HCT116 (cell line): ENCODE data around the gene GATC. TPM values are rescaled to one million over a fixed set of nuclear protein-coding genes. Genes with fewer than 3 reads are reported as not detected.

Experiments used
- ATAC-seq: fragments of 200-7000 bp; cut with Tn5 transposase; 2 replicates; pipeline ENCODE4 v1.9.1; 2020; ENCODE audit warnings: mild to moderate bottlenecking, moderate library complexity
- BruUV-seq: library from RNA; stranded (reverse); fragments of 400-500 nt; replicated peaks from 2 replicates; lab custom pipeline; 2021; lab: Mats Ljungman, UMichigan
- CTCF ChIA-PET: fragments of 300-600 bp; sonication (Branson Sonifier 250); formaldehyde crosslinking; loops from one replicate; lab custom pipeline; 2021; ENCODE audit warnings: antibody characterized with exemption; lab: Charles Lee
- POLR2A ChIA-PET: fragments of 300-600, 350-600 bp; sonication (Branson Sonifier 250); formaldehyde crosslinking; loops from one replicate; lab custom pipeline; 2021; ENCODE audit warnings: antibody characterized with exemption; lab: Charles Lee
- RAD21 ChIA-PET, 2 experiments: fragments of 300-600 bp; sonication (Branson Sonifier 250); formaldehyde crosslinking; loops; one replicate each; lab custom pipeline; 2023; ENCODE audit warnings: low total read pairs in 2 of 2; ENCODE audit not compliant: uncharacterized antibody in 2 of 2, unreplicated experiment in 2 of 2, low non-redundant PET in 1 of 2; lab: Charles Lee
- DNase-seq: peaks from one replicate; pipeline ENCODE4 v3.0.0-alpha.2; 2010; ENCODE audit warnings: low read depth, low spot score
- H2AFZ ChIP-seq: fragments of 200-600 bp; shearing (Covaris generic), sonication (generic); 2 replicates; pipeline ENCODE4 v1.6.1; 2017; ENCODE audit warnings: low read depth, mixed run types, mixed read lengths, antibody characterized with exemption, low read length; ENCODE audit not compliant: poor library complexity, severe bottlenecking
- H3K27ac ChIP-seq: 2 replicates; pipeline ENCODE4 v1.5.1; 2012; ENCODE audit warnings: low read depth, low read length
- H3K27me3 ChIP-seq: fragments of 200-600 bp; sonication (generic); 2 replicates; pipeline ENCODE4 v1.6.1; 2016; ENCODE audit warnings: mixed run types, low read length, mixed read lengths; ENCODE audit not compliant: insufficient read depth
- H3K36me3 ChIP-seq, 2 experiments: fragments of 200-500 bp in 1 of 2; fragments of 200-600 bp in 1 of 2; sonication (Bioruptor generic) in 1 of 2; sonication (generic) in 1 of 2; 2 replicates each; pipeline versions ENCODE4 v1.5.1 to v1.6.1; 2014 to 2016; ENCODE audit warnings: low read length in 2 of 2, inconsistent platforms in 1 of 2, mixed read lengths in 1 of 2, mixed run types in 1 of 2; ENCODE audit not compliant: insufficient read depth in 2 of 2, control insufficient read depth in 1 of 2
- H3K4me1 ChIP-seq, 2 experiments: fragments of 200-600 bp in 1 of 2; sonication (generic) in 1 of 2; 2 replicates each; pipeline versions ENCODE4 v1.5.1 to v1.6.1; 2012 to 2017; ENCODE audit warnings: low read length in 2 of 2, inconsistent platforms in 1 of 2, mild to moderate bottlenecking in 1 of 2, mixed read lengths in 1 of 2, mixed run types in 1 of 2, moderate library complexity in 1 of 2; ENCODE audit not compliant: insufficient read depth in 2 of 2, control insufficient read depth in 1 of 2
- H3K4me2 ChIP-seq: fragments of 200-600 bp; sonication (generic); 2 replicates; pipeline ENCODE4 v1.6.1; 2017; ENCODE audit warnings: mixed run types, low read length, mixed read lengths
- H3K4me3 ChIP-seq, 2 experiments: fragments of 200-600 bp in 1 of 2; sonication (generic) in 1 of 2; replicated peaks in 1 of 2; 2 replicates each; pipeline ENCODE4 v1.5.1; 2011 to 2016; ENCODE audit warnings: low read length in 2 of 2, control low read depth in 1 of 2, low read depth in 1 of 2, mild to moderate bottlenecking in 1 of 2, mixed read lengths in 1 of 2, mixed run types in 1 of 2
- H3K79me2 ChIP-seq: fragments of 200-600 bp; sonication (generic); 2 replicates; pipeline ENCODE4 v1.6.1; 2017; ENCODE audit warnings: mild to moderate bottlenecking, mixed run types, low read length, moderate library complexity, mixed read lengths; ENCODE audit not compliant: insufficient read depth
- H3K9ac ChIP-seq: fragments of 200-600 bp; sonication (generic); 2 replicates; pipeline ENCODE4 v1.6.1; 2016; ENCODE audit warnings: low read length, mixed read lengths
- H3K9me2 ChIP-seq: fragments of 200-600 bp; sonication (generic), shearing (Covaris generic); 2 replicates; pipeline ENCODE4 v1.6.1; 2017; ENCODE audit warnings: mixed run types, mild to moderate bottlenecking, moderate library complexity; ENCODE audit not compliant: insufficient read depth
- H3K9me3 ChIP-seq, 2 experiments: fragments of 200-500 bp in 1 of 2; fragments of 200-600 bp in 1 of 2; sonication (Bioruptor generic) in 1 of 2; sonication (generic) in 1 of 2; 2 replicates each; pipeline ENCODE4 v1.6.1; 2014 to 2017; ENCODE audit warnings: low read length in 2 of 2, mixed read lengths in 2 of 2, inconsistent platforms in 1 of 2, low read depth in 1 of 2, mild to moderate bottlenecking in 1 of 2, mixed run types in 1 of 2, moderate library complexity in 1 of 2; ENCODE audit not compliant: control insufficient read depth in 1 of 2, insufficient read depth in 1 of 2
- H4K20me1 ChIP-seq: fragments of 200-600 bp; sonication (generic), shearing (Covaris generic); 2 replicates; pipeline ENCODE4 v1.6.1; 2017; ENCODE audit warnings: mixed run types, mild to moderate bottlenecking, moderate library complexity; ENCODE audit not compliant: insufficient read depth
- EGR1 ChIP-seq: IDR thresholded peaks from 2 replicates; pipeline ENCODE4 v1.6.1; 2012; ENCODE audit warnings: low read depth
- EZH2 ChIP-seq: fragments of 200-600 bp; sonication (generic); IDR thresholded peaks from 2 replicates; pipeline ENCODE4 v1.6.1; 2017; ENCODE audit warnings: antibody characterized with exemption, mixed run types
- MAX ChIP-seq: IDR thresholded peaks from 2 replicates; pipeline ENCODE4 v1.6.1; 2012
- SRF ChIP-seq: IDR thresholded peaks from 2 replicates; pipeline ENCODE4 v1.6.1; 2012; ENCODE audit warnings: low read depth
- ZBTB33 ChIP-seq: IDR thresholded peaks from 2 replicates; pipeline ENCODE4 v1.6.1; 2011; ENCODE audit warnings: mild to moderate bottlenecking, low read length, moderate library complexity; ENCODE audit not compliant: insufficient replicate concordance; ENCODE audit errors: extremely low read depth
- ZFX ChIP-seq: fragments of 450-650 bp; IDR thresholded peaks from 2 replicates; pipeline ENCODE4 v1.6.1; 2017
- ZNF274 ChIP-seq: fragments of 200-500 bp; sonication (Bioruptor generic); IDR thresholded peaks from 2 replicates; pipeline ENCODE4 v1.6.1; 2014; ENCODE audit warnings: mild to moderate bottlenecking, low read depth, low read length, inconsistent platforms
- intact Hi-C: fragments of 100-400 bp; cut with micrococcal nuclease; formaldehyde crosslinking; loops from 2 replicates; pipeline ENCODE4 v1.10.0; 2022
- total RNA-seq: library from RNA; stranded (reverse); gene quantifications from one replicate; pipeline ENCODE4 v1.2.1, GENCODE V29; 2021; ENCODE audit not compliant: unreplicated experiment
- TF ChIP-seq, protein P1 (sequence below), 3 experiments: fragments of 200-600 bp in 1 of 3; sonication (generic) in 1 of 3; IDR thresholded peaks in 2 of 3; conservative IDR thresholded peaks in 1 of 3; 2 replicates each; pipeline ENCODE4 v1.5.1; 2012 to 2017; ENCODE audit warnings: low read depth in 2 of 3, low read length in 2 of 3, antibody characterized with exemption in 1 of 3, borderline replicate concordance in 1 of 3, control low read depth in 1 of 3, mild to moderate bottlenecking in 1 of 3, mixed read lengths in 1 of 3, mixed run types in 1 of 3, moderate library complexity in 1 of 3; ENCODE audit not compliant: insufficient read depth in 1 of 3

The GATC gene
- total RNA-seq, 1 experiment from 2014 or later = 48.7 TPM

- ChIA-PET RAD21 (no interaction called here), CTCF (no interaction called here), POLR2A (no interaction called here)
- DNase-seq (no peak), ATAC-seq (no peak)
- H3K9me2 ChIP-seq = no peaks in the 10 kb centered on the region
- no peak overlapping the region for H2AFZ ChIP-seq
- no TSS peak for BruUV-seq
- intact Hi-C loops = no loop called here
- H4K20me1 ChIP-seq = no peaks in the 10 kb centered on the region
- no peak overlapping the region for H3K4me3 ChIP-seq
- no peak overlapping the region for H3K27ac ChIP-seq
- TF ChIP-seq ZBTB33 (no peak), ZNF274 (no peak), SRF (no peak), ZFX (no peak), EZH2 (no peak), MAX (no peak), EGR1 (no peak)
- TF ChIP-seq, protein P1, sequence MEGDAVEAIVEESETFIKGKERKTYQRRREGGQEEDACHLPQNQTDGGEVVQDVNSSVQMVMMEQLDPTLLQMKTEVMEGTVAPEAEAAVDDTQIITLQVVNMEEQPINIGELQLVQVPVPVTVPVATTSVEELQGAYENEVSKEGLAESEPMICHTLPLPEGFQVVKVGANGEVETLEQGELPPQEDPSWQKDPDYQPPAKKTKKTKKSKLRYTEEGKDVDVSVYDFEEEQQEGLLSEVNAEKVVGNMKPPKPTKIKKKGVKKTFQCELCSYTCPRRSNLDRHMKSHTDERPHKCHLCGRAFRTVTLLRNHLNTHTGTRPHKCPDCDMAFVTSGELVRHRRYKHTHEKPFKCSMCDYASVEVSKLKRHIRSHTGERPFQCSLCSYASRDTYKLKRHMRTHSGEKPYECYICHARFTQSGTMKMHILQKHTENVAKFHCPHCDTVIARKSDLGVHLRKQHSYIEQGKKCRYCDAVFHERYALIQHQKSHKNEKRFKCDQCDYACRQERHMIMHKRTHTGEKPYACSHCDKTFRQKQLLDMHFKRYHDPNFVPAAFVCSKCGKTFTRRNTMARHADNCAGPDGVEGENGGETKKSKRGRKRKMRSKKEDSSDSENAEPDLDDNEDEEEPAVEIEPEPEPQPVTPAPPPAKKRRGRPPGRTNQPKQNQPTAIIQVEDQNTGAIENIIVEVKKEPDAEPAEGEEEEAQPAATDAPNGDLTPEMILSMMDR (IDR thresholded peaks at IDR 0.05 in 2 of 3, conservative IDR thresholded peaks at IDR 0.05 in 1 of 3; ENCODE audit: borderline replicate concordance in 1 of 3, insufficient read depth in 1 of 3, low read depth in 2 of 3, low read length in 2 of 3) = no peak
- no peaks in the 10 kb centered on the region for H3K36me3 ChIP-seq
- no peak overlapping the region for H3K4me2 ChIP-seq
- no peak overlapping the region for H3K9ac ChIP-seq
- H3K79me2 ChIP-seq = no peaks in the 10 kb centered on the region
- no peaks in the 10 kb centered on the region for H3K27me3 ChIP-seq
- H3K9me3 ChIP-seq = no peaks in the 10 kb centered on the region
- H3K4me1 ChIP-seq = no peaks in the 10 kb centered on the region
These were observed 23.3 kb upstream of the GATC start for GRCh38 chr12:120422892-120423456.
